Osteoblast (primary cell): ENCODE results near the gene CALN1. TPM values are rescaled to one million over a fixed set of nuclear protein-coding genes. Genes with fewer than 3 reads are reported as not detected.

ENCODE experiments used
- DNase-seq: peaks from one replicate; pipeline ENCODE4 v3.0.0; 2011; ENCODE audit warnings: low spot score, mixed read lengths; ENCODE audit not compliant: insufficient read length; ENCODE audit errors: missing footprints
- H2AFZ ChIP-seq: 2 replicates; pipeline ENCODE4 v1.6.0; 2011; ENCODE audit warnings: mild to moderate bottlenecking, low read length
- H3K27ac ChIP-seq: 2 replicates; pipeline ENCODE4 v1.5.1; 2011; ENCODE audit warnings: mild to moderate bottlenecking, low read depth, low read length, moderate library complexity
- H3K27me3 ChIP-seq: 2 replicates; pipeline ENCODE4 v1.6.0; 2012; ENCODE audit warnings: mild to moderate bottlenecking, control low read depth, inconsistent platforms, low read length, moderate library complexity; ENCODE audit not compliant: insufficient read depth
- H3K36me3 ChIP-seq: 2 replicates; pipeline ENCODE4 v1.5.1; 2011; ENCODE audit warnings: mild to moderate bottlenecking, low read length, control low read depth, moderate library complexity; ENCODE audit not compliant: insufficient read depth
- H3K4me1 ChIP-seq: 2 replicates; pipeline ENCODE4 v1.5.1; 2011; ENCODE audit warnings: mild to moderate bottlenecking, low read length, control low read depth, moderate library complexity; ENCODE audit not compliant: insufficient read depth
- H3K4me2 ChIP-seq: 2 replicates; pipeline ENCODE4 v1.6.0; 2011; ENCODE audit warnings: mild to moderate bottlenecking, low read length; ENCODE audit not compliant: insufficient read depth
- H3K4me3 ChIP-seq: fragments of 200-600 bp; sonication (generic); 3 replicates; pipeline ENCODE4 v1.5.1; 2012; ENCODE audit warnings: mild to moderate bottlenecking, low read length, inconsistent platforms; ENCODE audit not compliant: insufficient read depth
- H3K79me2 ChIP-seq: 2 replicates; pipeline ENCODE4 v1.6.0; 2012; ENCODE audit warnings: mild to moderate bottlenecking, low read length, control low read depth, inconsistent platforms; ENCODE audit not compliant: insufficient read depth
- H3K9me3 ChIP-seq: 2 replicates; pipeline ENCODE4 v1.5.1; 2011; ENCODE audit warnings: low read depth, low read length, control low read depth
- H4K20me1 ChIP-seq: 2 replicates; pipeline ENCODE4 v1.6.0; 2012; ENCODE audit warnings: mild to moderate bottlenecking, low read length, control low read depth; ENCODE audit not compliant: insufficient read depth
- CTCF ChIP-seq: IDR thresholded peaks from 2 replicates; pipeline ENCODE4 v1.5.1; 2011; ENCODE audit warnings: mild to moderate bottlenecking, low read depth, low read length, moderate library complexity; ENCODE audit errors: extremely low read depth
- total RNA-seq: library from RNA; depleted of rRNA; stranded (reverse); fragments of >200 nt; gene quantifications from 2 replicates; pipeline ENCODE4 v1.2.3, GENCODE V29; 2012

Gene CALN1
- total RNA-seq, 1 donor, result not detected

GRCh38 chr7:71912476-71912875, 499.7 kb downstream of the CALN1 start:
- no peaks in the 10 kb centered on the region for H4K20me1 ChIP-seq

GRCh38 chr7:71911051-71911450, 501.1 kb downstream of the CALN1 start:
- Histone ChIP-seq H3K4me1 (no peaks in the 10 kb centered on the region), H3K36me3 (no peaks in the 10 kb centered on the region), H3K4me3 (no peak overlapping the region), H3K79me2 (no peaks in the 10 kb centered on the region), H3K27me3 (no peaks in the 10 kb centered on the region), H3K4me2 (no peak overlapping the region), H2AFZ (no peak overlapping the region), H3K27ac (no peak overlapping the region), H4K20me1 (no peaks in the 10 kb centered on the region), H3K9me3 (no peaks in the 10 kb centered on the region)
- no peak for DNase-seq
- TF ChIP-seq CTCF, result no peak

More at GRCh38 chr7:71912476-71912875, 499.7 kb downstream of the CALN1 start:
- no peaks in the 10 kb centered on the region for H3K27me3 ChIP-seq
- H3K27ac ChIP-seq, result no peak overlapping the region
- H3K36me3 ChIP-seq, result no peaks in the 10 kb centered on the region
- no peak overlapping the region for H2AFZ ChIP-seq
- H3K4me2 ChIP-seq, result no peak overlapping the region
- H3K9me3 ChIP-seq, result no peaks in the 10 kb centered on the region
- no peaks in the 10 kb centered on the region for H3K4me1 ChIP-seq
- no peak overlapping the region for H3K4me3 ChIP-seq
- DNase-seq, result no peak
- no peak for TF ChIP-seq CTCF
- no peaks in the 10 kb centered on the region for H3K79me2 ChIP-seq

- no peak overlapping the region for H3K4me2 ChIP-seq
- TF ChIP-seq CTCF, result no peak
- no peak for DNase-seq
- H4K20me1 ChIP-seq, result no peaks in the 10 kb centered on the region
- no peaks in the 10 kb centered on the region for H3K4me1 ChIP-seq
- no peak overlapping the region for H3K4me3 ChIP-seq
- H3K9me3 ChIP-seq, result no peaks in the 10 kb centered on the region
- no peaks in the 10 kb centered on the region for H3K79me2 ChIP-seq
- H2AFZ ChIP-seq, result no peak overlapping the region
- no peaks in the 10 kb centered on the region for H3K36me3 ChIP-seq
- no peak overlapping the region for H3K27ac ChIP-seq
- no peaks in the 10 kb centered on the region for H3K27me3 ChIP-seq
These were observed 506.3 kb downstream of the CALN1 start for GRCh38 chr7:71905821-71906220.

GRCh38 chr7:71904484-71904883, 507.7 kb downstream of the CALN1 start:
- H3K4me1 ChIP-seq, result no peaks in the 10 kb centered on the region
- no peak for TF ChIP-seq CTCF
- no peak for DNase-seq
- H3K27ac ChIP-seq, result no peak overlapping the region
- no peak overlapping the region for H3K4me3 ChIP-seq
- no peak overlapping the region for H2AFZ ChIP-seq
- H3K4me2 ChIP-seq, result no peak overlapping the region
- no peaks in the 10 kb centered on the region for H4K20me1 ChIP-seq
- no peaks in the 10 kb centered on the region for H3K79me2 ChIP-seq
- H3K27me3 ChIP-seq, result no peaks in the 10 kb centered on the region
- no peaks in the 10 kb centered on the region for H3K9me3 ChIP-seq
- no peaks in the 10 kb centered on the region for H3K36me3 ChIP-seq
